Prostate gland (tissue), 2 donors: Measurements from ENCODE around the gene DAPK1. TPM values are rescaled to one million over a fixed set of nuclear protein-coding genes. Genes with fewer than 3 reads are reported as not detected.

Source experiments
- DNase-seq: peaks from one replicate; pipeline ENCODE4 v3.0.0-alpha.2; 2019; ENCODE audit warnings: low spot score
- H3K27ac ChIP-seq, 2 donors: fragments of 200-600 bp; sonication (generic); 2 replicates each; pipeline ENCODE4 v1.5.1; 2017 to 2019
- H3K27me3 ChIP-seq: fragments of 200-600 bp; sonication (generic); replicated peaks from 2 replicates; pipeline ENCODE4 v1.5.1; 2019; ENCODE audit not compliant: insufficient read depth
- H3K36me3 ChIP-seq, 2 donors: fragments of 200-600 bp; sonication (generic); 1 replicate in 1 of 2; 2 replicates in 1 of 2; pipeline versions ENCODE4 v1.5.1 to v1.8.1; 2017 to 2019
- H3K4me1 ChIP-seq: fragments of 200-600 bp; sonication (generic); replicated peaks from 2 replicates; pipeline ENCODE4 v1.5.1; 2019
- H3K4me3 ChIP-seq, 2 donors: fragments of 200-600 bp; sonication (generic); 2 replicates each; pipeline ENCODE4 v1.5.1; 2017 to 2019
- H3K9me3 ChIP-seq: fragments of 200-600 bp; sonication (generic); 2 replicates; pipeline ENCODE4 v1.5.1; 2017
- POLR2A ChIP-seq: fragments of 450-650 bp; IDR thresholded peaks from one replicate; pipeline ENCODE4 v1.6.1; 2016; ENCODE audit warnings: antibody characterized with exemption, mild to moderate bottlenecking
- POLR2AphosphoS5 ChIP-seq: sonication (generic); formaldehyde crosslinking; IDR thresholded peaks from one replicate; pipeline ENCODE4 v1.6.1; 2017; ENCODE audit warnings: antibody characterized with exemption
- WGBS: methylation state at CpG from one replicate; pipeline ENCODE4 v1.1.5; 2018; 5-methylcytosine and 5-hydroxymethylcytosine counted together
- intact Hi-C: fragments of 100-400 bp; cut with DNase I; formaldehyde crosslinking; loops from one replicate; pipeline ENCODE4 v1.14.2; 2022
- total RNA-seq, 2 donors: library from RNA; depleted of rRNA; stranded (reverse); fragments of >200 nt; gene quantifications; one replicate each; pipeline ENCODE4 v1.1.0, GENCODE V29; 2016
- TF ChIP-seq, protein P1 (sequence below), 4 experiments: fragments of 200-600 bp in 2 of 4; fragments of 450-650 bp in 2 of 4; sonication (generic) in 2 of 4; IDR thresholded peaks; 1 replicate in 3 of 4; 2 replicates in 1 of 4; pipeline ENCODE4 v1.5.1; 2016 to 2019; ENCODE audit warnings: antibody characterized with exemption in 4 of 4, mild to moderate bottlenecking in 2 of 4, moderate library complexity in 2 of 4

DAPK1 gene
- total RNA-seq, 2 donors from 2014 or later, result 13.9 to 39.1 TPM

DNA sequence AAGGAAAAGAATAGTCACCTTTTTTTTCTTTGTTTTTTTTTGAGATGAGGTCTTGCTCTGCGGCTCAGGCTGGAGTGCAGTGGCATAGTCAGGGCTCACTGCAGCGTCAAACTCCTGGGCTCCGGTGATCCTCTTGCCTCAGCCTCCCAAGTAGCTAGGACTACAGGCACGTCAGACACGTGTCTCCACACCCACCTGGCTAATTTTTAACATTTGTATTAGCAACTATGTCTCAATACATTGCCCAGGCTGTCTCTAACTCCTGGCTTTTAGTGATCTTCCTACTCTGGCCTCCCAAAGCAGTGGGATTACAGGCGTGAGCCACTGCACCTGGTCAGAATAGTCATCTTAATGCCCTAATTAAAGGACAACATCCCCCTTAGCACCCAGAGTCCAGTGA, 173.8 kb downstream of the DAPK1 start:
- Histone ChIP-seq H3K4me3 (no peak overlapping the region), H3K9me3 (no peaks in the 10 kb centered on the region), H3K36me3 (no peaks in the 10 kb centered on the region), H3K4me1 (no peaks in the 10 kb centered on the region), H3K27me3 (no peaks in the 10 kb centered on the region), H3K27ac (no peak overlapping the region)
- intact Hi-C loops, result no loop called here
- no peak for DNase-seq
- TF ChIP-seq, protein P1, sequence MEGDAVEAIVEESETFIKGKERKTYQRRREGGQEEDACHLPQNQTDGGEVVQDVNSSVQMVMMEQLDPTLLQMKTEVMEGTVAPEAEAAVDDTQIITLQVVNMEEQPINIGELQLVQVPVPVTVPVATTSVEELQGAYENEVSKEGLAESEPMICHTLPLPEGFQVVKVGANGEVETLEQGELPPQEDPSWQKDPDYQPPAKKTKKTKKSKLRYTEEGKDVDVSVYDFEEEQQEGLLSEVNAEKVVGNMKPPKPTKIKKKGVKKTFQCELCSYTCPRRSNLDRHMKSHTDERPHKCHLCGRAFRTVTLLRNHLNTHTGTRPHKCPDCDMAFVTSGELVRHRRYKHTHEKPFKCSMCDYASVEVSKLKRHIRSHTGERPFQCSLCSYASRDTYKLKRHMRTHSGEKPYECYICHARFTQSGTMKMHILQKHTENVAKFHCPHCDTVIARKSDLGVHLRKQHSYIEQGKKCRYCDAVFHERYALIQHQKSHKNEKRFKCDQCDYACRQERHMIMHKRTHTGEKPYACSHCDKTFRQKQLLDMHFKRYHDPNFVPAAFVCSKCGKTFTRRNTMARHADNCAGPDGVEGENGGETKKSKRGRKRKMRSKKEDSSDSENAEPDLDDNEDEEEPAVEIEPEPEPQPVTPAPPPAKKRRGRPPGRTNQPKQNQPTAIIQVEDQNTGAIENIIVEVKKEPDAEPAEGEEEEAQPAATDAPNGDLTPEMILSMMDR (IDR thresholded peaks at IDR 0.05), result no peak
- TF ChIP-seq POLR2AphosphoS5, result no peak
- TF ChIP-seq POLR2A, result no peak
- WGBS, result 93% methylated on average over 6 of the region's 6 CpGs

DNA sequence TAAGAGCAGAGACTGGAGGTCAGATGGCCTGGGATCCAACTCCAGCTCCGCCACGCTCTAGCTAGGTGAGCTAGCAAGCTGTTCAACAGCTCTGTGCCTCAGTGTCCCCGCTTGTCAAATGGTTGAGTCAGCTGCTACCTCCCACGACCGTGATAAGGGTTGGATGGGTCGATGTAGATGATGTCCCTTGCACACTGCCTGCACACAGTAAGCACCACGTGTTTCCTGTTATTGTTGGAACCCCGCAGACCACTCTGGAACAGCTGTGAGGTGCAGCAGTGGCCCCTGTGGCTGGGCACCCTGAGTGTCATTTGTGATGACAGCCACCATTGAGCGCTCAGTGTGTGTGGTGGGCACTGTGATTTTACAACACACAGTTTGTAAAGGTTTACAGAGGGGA, 174.3 kb downstream of the DAPK1 start:
- H3K4me1 ChIP-seq, result no peaks in the 10 kb centered on the region

GRCh38 chr9:87672586-87672985, 174.9 kb downstream of the DAPK1 start:
- no peak for DNase-seq
- 89% methylated on average over 8 of the region's 8 CpGs for WGBS
- intact Hi-C loops, result no loop called here
- Histone ChIP-seq H3K4me3 (no peak overlapping the region), H3K4me1 (no peaks in the 10 kb centered on the region), H3K36me3 (no peaks in the 10 kb centered on the region), H3K9me3 (no peaks in the 10 kb centered on the region), H3K27ac (no peak overlapping the region), H3K27me3 (no peaks in the 10 kb centered on the region)
- no peak for TF ChIP-seq POLR2A
- TF ChIP-seq POLR2AphosphoS5, result no peak
- TF ChIP-seq, protein P1 (IDR thresholded peaks at IDR 0.05), result no peak

More for the DNA sequence above, 174.3 kb downstream of the DAPK1 start:
- no peaks in the 10 kb centered on the region for H3K9me3 ChIP-seq
- no peak overlapping the region for H3K4me3 ChIP-seq
- 91% methylated on average over 9 of the region's 9 CpGs for WGBS
- no peak for TF ChIP-seq POLR2A
- no peak for DNase-seq
- no peak overlapping the region for H3K27ac ChIP-seq
- intact Hi-C loops, result no loop called here
- no peaks in the 10 kb centered on the region for H3K36me3 ChIP-seq
- no peaks in the 10 kb centered on the region for H3K27me3 ChIP-seq

- WGBS, result 94% methylated on average over 9 of the region's 9 CpGs
- no peak overlapping the region for H3K4me3 ChIP-seq
- TF ChIP-seq, protein P1 (IDR thresholded peaks at IDR 0.05), result no peak
- TF ChIP-seq POLR2A, result no peak
- no peak for TF ChIP-seq POLR2AphosphoS5
- H3K36me3 ChIP-seq, result no peaks in the 10 kb centered on the region
- no peaks in the 10 kb centered on the region for H3K9me3 ChIP-seq
- no peak overlapping the region for H3K27ac ChIP-seq
- H3K4me1 ChIP-seq, result no peaks in the 10 kb centered on the region
- H3K27me3 ChIP-seq, result no peaks in the 10 kb centered on the region
- intact Hi-C loops, result no loop called here
- DNase-seq, result no peak
Measured at GRCh38 chr9:87673446-87674120, 175.9 kb downstream of the DAPK1 start.

GRCh38 chr9:87674565-87675299, 177.1 kb downstream of the DAPK1 start:
- Histone ChIP-seq H3K4me1 (no peaks in the 10 kb centered on the region), H3K4me3 (no peak overlapping the region), H3K27me3 (no peaks in the 10 kb centered on the region), H3K9me3 (no peaks in the 10 kb centered on the region), H3K27ac (no peak overlapping the region), H3K36me3 (no peaks in the 10 kb centered on the region)
- WGBS, result 86% methylated on average over 6 of the region's 6 CpGs
- no peak for TF ChIP-seq POLR2AphosphoS5
- no peak for TF ChIP-seq POLR2A
- TF ChIP-seq, protein P1 (IDR thresholded peaks at IDR 0.05), result no peak
- no peak for DNase-seq
- intact Hi-C loops, result no loop called here
